Keratinocyte (primary cell): ENCODE measurements around the gene LHFPL6. TPM values are rescaled to one million over a fixed set of nuclear protein-coding genes. Genes with fewer than 3 reads are reported as not detected.

Experiments used
- DNase-seq: peaks from one replicate; pipeline ENCODE4 v3.0.0-alpha.2; 2011; ENCODE audit warnings: low read depth, missing footprints, low spot score
- FAIRE-seq: peaks from 2 replicates; lab custom pipeline; 2011; peaks lifted over from hg19 to GRCh38; lab: Jason Lieb, UNC
- H2AFZ ChIP-seq: 2 replicates; pipeline ENCODE4 v1.6.0; 2012; ENCODE audit warnings: low read length, control low read depth, inconsistent platforms; ENCODE audit not compliant: control insufficient read depth
- H3K27ac ChIP-seq: 2 replicates; pipeline ENCODE4 v1.5.1; 2011; ENCODE audit warnings: low read length; ENCODE audit not compliant: control insufficient read depth, insufficient read depth
- H3K27me3 ChIP-seq: 3 replicates; pipeline ENCODE4 v1.6.0; 2011; ENCODE audit warnings: low read length; ENCODE audit not compliant: control insufficient read depth, insufficient read depth; ENCODE audit errors: extremely low read depth
- H3K36me3 ChIP-seq, 2 experiments: 2 replicates in 1 of 2; 3 replicates in 1 of 2; pipeline ENCODE4 v1.5.1; 2011; ENCODE audit warnings: low read length in 2 of 2, mild to moderate bottlenecking in 1 of 2; ENCODE audit not compliant: control insufficient read depth in 2 of 2, insufficient read depth in 2 of 2; ENCODE audit errors: extremely low read depth in 1 of 2
- H3K4me1 ChIP-seq: 3 replicates; pipeline ENCODE4 v1.5.1; 2011; ENCODE audit warnings: low read length; ENCODE audit not compliant: control insufficient read depth, insufficient read depth; ENCODE audit errors: extremely low read depth
- H3K4me2 ChIP-seq: 3 replicates; pipeline ENCODE4 v1.6.0; 2011; ENCODE audit warnings: low read depth, low read length; ENCODE audit not compliant: control insufficient read depth, insufficient read depth; ENCODE audit errors: extremely low read depth
- H3K4me3 ChIP-seq, 3 experiments: fragments of 200-600 bp in 1 of 3; sonication (generic) in 1 of 3; 2 replicates in 2 of 3; 3 replicates in 1 of 3; pipeline ENCODE4 v1.5.1; 2011 to 2016; ENCODE audit warnings: low read length in 3 of 3, mild to moderate bottlenecking in 3 of 3, control low read depth in 2 of 3, inconsistent platforms in 1 of 3, low read depth in 1 of 3, mixed read lengths in 1 of 3, mixed run types in 1 of 3, moderate library complexity in 1 of 3; ENCODE audit not compliant: control insufficient read depth in 2 of 3, insufficient read depth in 2 of 3; ENCODE audit errors: extremely low read depth in 1 of 3
- H3K79me2 ChIP-seq: 2 replicates; pipeline ENCODE4 v1.6.0; 2012; ENCODE audit warnings: low read length; ENCODE audit not compliant: control insufficient read depth, insufficient read depth
- H3K9ac ChIP-seq: 3 replicates; pipeline ENCODE4 v1.6.0; 2011; ENCODE audit warnings: low read length; ENCODE audit not compliant: control insufficient read depth, insufficient read depth; ENCODE audit errors: extremely low read depth
- H3K9me1 ChIP-seq: 3 replicates; pipeline ENCODE4 v1.6.0; 2011; ENCODE audit warnings: low read length; ENCODE audit not compliant: control insufficient read depth, insufficient read depth; ENCODE audit errors: extremely low read depth
- H3K9me3 ChIP-seq: 2 replicates; pipeline ENCODE4 v1.5.1; 2012; ENCODE audit warnings: low read depth, low read length; ENCODE audit not compliant: control insufficient read depth
- H4K20me1 ChIP-seq: 3 replicates; pipeline ENCODE4 v1.6.0; 2011; ENCODE audit warnings: low read length; ENCODE audit not compliant: control insufficient read depth, insufficient read depth; ENCODE audit errors: extremely low read depth
- EZH2 ChIP-seq: IDR thresholded peaks from one replicate; pipeline ENCODE4 v1.6.1; 2012; ENCODE audit warnings: inconsistent platforms, mild to moderate bottlenecking, low read length, moderate library complexity
- dilution Hi-C: fragments of 300-500 bp; cut with MboI; formaldehyde crosslinking; loops from one replicate; pipeline ENCODE4 v1.7.0; 2020; ENCODE audit warnings: low sequenced_read_pairs; ENCODE audit not compliant: extremely low pct_ligation_motif_present
- polyA plus RNA-seq, 5 experiments: library from polyadenylated mRNA; depleted of rRNA in 3 of 5; stranded (reverse) in 3 of 5; stranded (forward) in 1 of 5; unstranded in 1 of 5; fragments of >200 nt; gene quantifications; 1 replicate in 1 of 5; 2 replicates in 3 of 5; 3 replicates in 1 of 5; pipeline versions ENCODE4 v1.2.1 to v1.2.3, GENCODE V29; 2011 to 2012; ENCODE audit warnings: missing spikeins in 2 of 5, low read depth in 1 of 5, low replicate concordance in 1 of 5
- TF ChIP-seq, protein P1 (sequence below), 3 experiments: IDR thresholded peaks in 1 of 3; conservative IDR thresholded peaks in 1 of 3; optimal IDR thresholded peaks in 1 of 3; 2 replicates in 2 of 3; 3 replicates in 1 of 3; pipeline versions ENCODE3 to v1.5.1; 2011; ENCODE audit warnings: low read length in 3 of 3, mild to moderate bottlenecking in 3 of 3, moderate library complexity in 2 of 3, control low read depth in 1 of 3, inconsistent platforms in 1 of 3; ENCODE audit not compliant: insufficient read depth in 2 of 3; ENCODE audit errors: extremely low read depth in 1 of 3

Gene LHFPL6
- polyA plus RNA-seq, 1 donor (not counting 4 experiments of a cell fraction or from before 2014, with no cell fraction given) = 15.8 TPM

DNA sequence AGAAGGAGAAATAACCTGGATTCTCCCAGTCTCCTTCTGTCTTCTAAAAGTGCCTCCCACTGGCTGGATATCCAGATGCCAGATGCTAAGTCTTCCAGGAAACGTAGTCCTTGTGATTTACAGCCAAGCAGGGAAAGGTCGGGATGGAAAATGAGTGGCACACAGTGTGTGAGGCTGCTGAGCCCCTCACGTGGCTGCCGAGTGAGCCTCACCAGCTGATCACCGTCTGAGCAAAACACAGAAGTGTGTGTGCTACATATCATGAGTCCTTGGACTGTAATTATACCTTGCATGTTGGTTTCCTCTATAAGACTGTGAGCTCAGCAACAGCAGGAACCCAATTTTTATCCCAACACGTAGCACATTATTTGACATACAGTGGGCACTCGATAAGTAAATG is 15.1 kb downstream of the LHFPL6 start:
- no peak overlapping the region for H2AFZ ChIP-seq
- dilution Hi-C loops = no loop called here
- no peaks in the 10 kb centered on the region for H3K4me1 ChIP-seq
- DNase-seq = no peak
- peaks cover 8% of the 10 kb centered on the region for H3K79me2 ChIP-seq
- H3K36me3 ChIP-seq = no peaks in the 10 kb centered on the region
- no peak overlapping the region for H3K4me2 ChIP-seq
- H3K27me3 ChIP-seq = no peaks in the 10 kb centered on the region
- TF ChIP-seq, protein P1, sequence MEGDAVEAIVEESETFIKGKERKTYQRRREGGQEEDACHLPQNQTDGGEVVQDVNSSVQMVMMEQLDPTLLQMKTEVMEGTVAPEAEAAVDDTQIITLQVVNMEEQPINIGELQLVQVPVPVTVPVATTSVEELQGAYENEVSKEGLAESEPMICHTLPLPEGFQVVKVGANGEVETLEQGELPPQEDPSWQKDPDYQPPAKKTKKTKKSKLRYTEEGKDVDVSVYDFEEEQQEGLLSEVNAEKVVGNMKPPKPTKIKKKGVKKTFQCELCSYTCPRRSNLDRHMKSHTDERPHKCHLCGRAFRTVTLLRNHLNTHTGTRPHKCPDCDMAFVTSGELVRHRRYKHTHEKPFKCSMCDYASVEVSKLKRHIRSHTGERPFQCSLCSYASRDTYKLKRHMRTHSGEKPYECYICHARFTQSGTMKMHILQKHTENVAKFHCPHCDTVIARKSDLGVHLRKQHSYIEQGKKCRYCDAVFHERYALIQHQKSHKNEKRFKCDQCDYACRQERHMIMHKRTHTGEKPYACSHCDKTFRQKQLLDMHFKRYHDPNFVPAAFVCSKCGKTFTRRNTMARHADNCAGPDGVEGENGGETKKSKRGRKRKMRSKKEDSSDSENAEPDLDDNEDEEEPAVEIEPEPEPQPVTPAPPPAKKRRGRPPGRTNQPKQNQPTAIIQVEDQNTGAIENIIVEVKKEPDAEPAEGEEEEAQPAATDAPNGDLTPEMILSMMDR (optimal IDR thresholded peaks at IDR 0.05 in 1 of 3, IDR thresholded peaks at IDR 0.05 in 1 of 3, conservative IDR thresholded peaks at IDR 0.05 in 1 of 3; ENCODE audit: extremely low read depth in 1 of 3, insufficient read depth in 2 of 3, low read length in 3 of 3) = no peak
- no peak for TF ChIP-seq EZH2
- H3K9ac ChIP-seq = no peak overlapping the region
- no peak for FAIRE-seq
- no peaks in the 10 kb centered on the region for H3K9me1 ChIP-seq
- H3K27ac ChIP-seq = no peak overlapping the region
- H3K4me3 ChIP-seq = no peak overlapping the region
- no peaks in the 10 kb centered on the region for H3K9me3 ChIP-seq
- H4K20me1 ChIP-seq = no peaks in the 10 kb centered on the region

DNA sequence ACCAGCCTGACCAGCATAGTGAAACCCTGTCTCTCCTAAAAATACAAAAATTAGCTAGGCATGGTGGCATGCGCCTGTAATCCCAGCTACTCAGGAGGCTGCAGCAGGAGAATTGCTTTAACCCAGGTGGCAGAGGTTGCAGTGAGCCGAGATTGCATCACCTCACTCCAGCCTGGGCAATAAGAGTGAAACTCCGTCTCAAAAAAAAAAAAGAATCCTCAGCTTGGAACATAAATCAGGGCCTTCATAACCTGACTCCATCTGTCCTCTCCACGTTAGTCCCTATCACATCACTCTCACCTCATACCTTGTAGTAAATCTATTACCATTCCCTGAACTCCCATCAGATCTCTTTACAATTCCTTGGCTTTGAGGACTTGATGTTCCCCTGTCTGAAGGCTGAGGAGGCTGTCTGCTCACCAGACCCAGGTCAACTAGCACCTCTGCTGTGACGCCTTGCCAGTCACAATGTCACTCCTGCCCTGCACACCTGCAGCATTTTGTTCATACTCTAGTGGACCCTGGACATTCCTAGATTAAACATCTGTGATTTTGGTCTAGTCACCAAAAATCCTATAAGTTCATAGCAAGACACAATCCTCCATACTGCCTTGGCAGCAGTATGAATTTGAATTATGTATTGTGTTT is 15.9 kb downstream of the LHFPL6 start:
- Histone ChIP-seq H2AFZ (no peak overlapping the region), H3K9me3 (no peaks in the 10 kb centered on the region), H3K27ac (no peak overlapping the region), H3K9me1 (no peaks in the 10 kb centered on the region), H3K79me2 (peaks cover 8% of the 10 kb centered on the region), H3K4me1 (no peaks in the 10 kb centered on the region), H3K4me2 (no peak overlapping the region), H3K27me3 (no peaks in the 10 kb centered on the region), H3K36me3 (no peaks in the 10 kb centered on the region), H4K20me1 (no peaks in the 10 kb centered on the region), H3K9ac (no peak overlapping the region), H3K4me3 (no peak overlapping the region)
- DNase-seq = no peak
- dilution Hi-C loops = no loop called here
- TF ChIP-seq, protein P1 (optimal IDR thresholded peaks at IDR 0.05 in 1 of 3, IDR thresholded peaks at IDR 0.05 in 1 of 3, conservative IDR thresholded peaks at IDR 0.05 in 1 of 3; ENCODE audit: extremely low read depth in 1 of 3, insufficient read depth in 2 of 3, low read length in 3 of 3) = no peak
- TF ChIP-seq EZH2 = no peak
- FAIRE-seq = no peak
